Myocyte (in vitro differentiated cells): ENCODE measurements around the gene IRF2. TPM values are rescaled to one million over a fixed set of nuclear protein-coding genes. Genes with fewer than 3 reads are reported as not detected.
A peak's percentile ranks its signal among the peaks of the same experiment; 100 is the strongest.
"Not testable (repeated sequence)": the region's sequence is repeated elsewhere in the genome, so short reads cannot be mapped to it uniquely, and the experiment has no call there.

Experiments used
- DNase-seq: peaks from one replicate; pipeline ENCODE4 v3.0.0-alpha.2; 2012; ENCODE audit warnings: low read depth
- total RNA-seq: library from RNA; depleted of rRNA; stranded (reverse); fragments of >200 nt; gene quantifications from 2 replicates; pipeline ENCODE4 v1.2.3, GENCODE V29; 2014

The IRF2 gene
- total RNA-seq, 1 donor from 2014 or later: 19.1 TPM

- no peak for DNase-seq
These were observed 125.8 kb downstream of the IRF2 start for GRCh38 chr4:184348311-184349233.

GRCh38 chr4:184347251-184348239, 126.8 kb downstream of the IRF2 start:
- peak; percentile 31 for DNase-seq

DNA sequence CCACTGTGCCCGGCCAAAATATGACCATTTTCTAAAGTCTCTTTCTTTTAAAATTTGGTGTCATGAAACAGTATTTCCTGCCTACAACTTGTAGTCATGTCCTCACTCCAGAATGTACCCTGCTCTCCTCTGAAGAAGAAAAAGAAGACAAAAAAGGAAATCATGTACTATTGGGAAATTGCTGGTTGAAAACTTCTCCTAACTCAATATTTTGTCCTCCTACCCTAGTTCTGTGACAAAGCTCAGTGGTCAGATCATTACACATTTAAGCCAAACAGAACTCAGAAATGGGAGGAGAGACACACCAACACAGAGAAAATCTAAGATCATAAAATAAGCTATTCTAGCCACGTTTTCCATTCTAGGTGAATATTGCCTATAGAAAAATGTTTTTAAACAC, 127.7 kb downstream of the IRF2 start:
- no peak for DNase-seq

- not testable (repeated sequence) for DNase-seq
These were observed 128.1 kb downstream of the IRF2 start for GRCh38 chr4:184346273-184346672.

DNA sequence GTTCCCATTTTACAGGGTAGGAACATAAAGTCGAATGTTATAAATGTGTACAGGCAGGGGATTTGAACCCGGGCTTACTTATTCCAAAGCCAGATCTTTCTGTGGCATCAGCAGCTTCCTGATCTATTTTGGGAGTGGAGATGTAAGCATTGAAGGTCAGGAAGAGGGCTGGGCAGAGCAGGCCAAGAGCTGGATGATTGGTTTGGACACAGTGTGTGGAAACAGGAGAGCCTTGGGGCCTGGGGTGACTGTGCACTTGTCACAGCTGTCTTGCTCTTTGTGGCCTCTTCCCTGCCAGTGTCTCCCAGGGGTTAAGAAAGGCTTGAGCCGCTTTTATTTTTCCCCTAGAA, 128.8 kb downstream of the IRF2 start:
- DNase-seq: peak; percentile 94

DNA sequence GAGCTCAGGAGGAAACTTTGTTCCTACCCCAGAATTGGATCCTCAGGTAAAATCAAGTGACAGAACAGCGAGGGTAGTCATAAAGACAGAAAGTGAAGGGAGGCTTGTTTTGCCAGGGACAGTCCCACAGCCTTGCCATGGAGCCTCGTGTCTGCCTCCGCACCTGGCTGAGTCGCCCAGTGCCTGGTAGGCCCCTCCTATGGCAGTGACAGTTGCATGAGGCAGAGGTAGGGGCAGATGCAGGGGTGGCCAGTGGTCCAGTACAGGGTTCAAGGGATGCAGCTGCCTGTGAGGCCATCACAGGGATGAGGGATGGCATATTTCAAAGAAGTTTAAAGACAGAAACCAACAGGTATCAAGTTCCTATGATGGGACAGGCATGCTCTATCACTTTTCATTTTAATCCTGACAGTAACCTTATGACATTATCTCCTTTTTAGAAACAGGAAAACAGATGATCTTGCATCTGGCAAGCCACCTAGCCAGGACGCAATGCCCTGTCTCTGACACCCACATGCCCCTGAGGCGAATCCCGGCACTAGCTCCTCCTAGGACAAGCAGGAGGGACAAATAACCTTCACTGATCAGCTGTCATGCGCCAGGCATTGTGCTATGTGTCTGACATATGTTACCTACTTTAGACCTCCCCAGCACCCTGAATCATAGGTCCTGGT, 129.3 kb downstream of the IRF2 start:
- DNase-seq: no peak

DNA sequence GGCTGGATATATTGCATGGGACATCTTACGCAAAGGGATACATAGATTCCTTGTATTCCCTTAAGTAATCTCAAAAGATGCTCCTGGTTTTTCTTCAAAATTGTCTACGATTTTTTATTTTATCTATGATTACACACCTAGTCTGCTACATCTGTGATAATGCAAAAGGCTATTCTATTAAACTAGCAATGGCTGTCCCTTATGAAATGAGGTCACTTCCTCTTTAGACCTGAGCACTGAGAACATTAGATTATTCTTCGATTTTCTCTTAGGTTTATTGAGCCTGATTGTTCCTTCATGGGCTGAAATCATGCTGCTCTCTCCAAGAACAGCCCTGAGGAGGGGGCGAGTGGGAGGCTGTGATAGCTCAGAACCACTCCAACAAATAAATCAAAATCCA, 129.9 kb downstream of the IRF2 start:
- DNase-seq: no peak

DNA sequence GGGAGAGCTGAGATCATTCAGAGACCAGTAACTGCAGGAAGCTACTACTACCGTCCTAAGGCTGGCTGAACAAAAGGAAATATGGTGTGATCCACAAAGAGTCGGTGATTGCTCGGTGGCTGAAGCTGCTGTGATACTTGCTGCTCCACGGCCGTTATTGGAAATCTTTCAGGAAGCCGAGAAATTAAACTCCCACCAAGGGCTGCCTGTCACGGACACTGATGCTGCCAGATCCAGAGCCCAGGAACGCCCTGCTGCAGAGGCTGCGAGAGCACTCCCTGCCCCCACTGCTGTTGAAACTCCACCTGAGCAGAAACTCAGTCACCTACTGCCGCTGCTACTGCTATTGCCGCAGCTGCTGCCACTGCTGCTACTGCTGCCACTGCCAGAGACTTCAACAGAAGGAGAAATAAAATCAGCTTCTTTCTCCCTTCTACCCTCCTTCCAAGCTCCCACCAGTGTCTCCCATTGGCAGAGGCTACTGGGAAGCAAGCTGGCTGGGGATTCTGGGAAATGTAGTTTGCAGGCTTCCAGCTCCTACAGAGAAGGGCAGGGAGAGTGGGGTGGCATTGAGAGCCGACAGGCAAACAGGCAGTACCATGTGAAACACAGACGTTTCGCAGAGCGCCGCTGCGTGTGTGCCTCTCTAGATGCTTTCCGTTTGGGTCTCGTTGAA, 130.7 kb downstream of the IRF2 start:
- DNase-seq: peak; percentile 87

DNA sequence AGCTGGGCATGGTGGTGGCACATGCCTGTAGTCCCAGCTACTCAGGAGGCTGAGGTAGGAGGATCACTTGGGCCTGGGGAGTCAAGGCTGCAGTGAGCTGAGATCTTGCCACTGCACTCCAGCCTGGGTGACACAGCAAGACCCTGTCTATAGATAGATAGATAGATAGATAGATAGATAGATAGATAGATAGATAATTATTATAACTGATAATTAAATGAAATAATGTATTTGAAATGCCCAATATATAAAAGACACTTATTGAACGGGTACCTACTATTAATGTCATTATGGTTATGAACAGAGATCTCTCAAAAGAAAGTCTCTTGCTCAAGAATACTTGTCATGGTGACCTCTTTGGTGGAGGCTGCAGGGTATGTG, 131.5 kb downstream of the IRF2 start:
- DNase-seq: not testable (repeated sequence)

- no peak for DNase-seq
These were observed 132.0 kb downstream of the IRF2 start for GRCh38 chr4:184342167-184342856.

DNA sequence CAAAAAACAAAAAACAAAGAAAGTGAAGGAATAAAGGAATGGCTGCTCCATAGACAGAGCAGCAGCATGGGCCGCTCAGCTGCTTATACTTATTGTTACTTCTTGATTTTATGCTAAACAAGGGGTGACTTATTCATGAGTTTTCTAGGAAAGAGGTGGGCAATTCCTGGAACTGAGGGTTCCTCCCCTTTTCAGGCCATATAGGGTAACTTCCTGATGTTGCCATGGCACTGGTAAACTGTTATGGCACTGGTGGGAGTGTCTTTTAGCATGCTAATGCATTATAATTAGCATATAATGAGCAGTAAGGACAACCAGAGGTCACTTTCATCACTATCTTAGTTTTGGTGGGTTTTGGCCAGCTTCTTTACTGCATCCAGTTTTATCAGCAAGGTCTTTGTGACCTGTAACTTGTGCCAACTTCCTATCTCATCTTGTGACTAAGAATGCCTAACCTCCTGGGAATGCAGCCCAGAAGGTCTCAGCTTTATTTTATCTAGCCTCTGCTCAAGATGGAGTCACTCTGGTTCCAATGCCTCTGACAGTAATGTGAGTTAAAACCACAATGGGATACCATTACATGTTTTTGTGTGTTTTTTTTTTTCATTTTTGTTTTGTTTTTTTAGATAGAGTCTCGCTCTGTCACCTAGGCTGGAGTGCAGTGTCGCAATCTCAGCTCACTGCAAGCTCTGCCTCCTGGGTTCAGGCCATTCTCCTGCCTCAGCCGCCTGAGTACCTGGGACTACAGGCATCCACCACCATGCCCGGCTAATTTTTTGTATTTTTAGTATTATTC, 134.8 kb downstream of the IRF2 start:
- DNase-seq: not testable (repeated sequence)

DNA sequence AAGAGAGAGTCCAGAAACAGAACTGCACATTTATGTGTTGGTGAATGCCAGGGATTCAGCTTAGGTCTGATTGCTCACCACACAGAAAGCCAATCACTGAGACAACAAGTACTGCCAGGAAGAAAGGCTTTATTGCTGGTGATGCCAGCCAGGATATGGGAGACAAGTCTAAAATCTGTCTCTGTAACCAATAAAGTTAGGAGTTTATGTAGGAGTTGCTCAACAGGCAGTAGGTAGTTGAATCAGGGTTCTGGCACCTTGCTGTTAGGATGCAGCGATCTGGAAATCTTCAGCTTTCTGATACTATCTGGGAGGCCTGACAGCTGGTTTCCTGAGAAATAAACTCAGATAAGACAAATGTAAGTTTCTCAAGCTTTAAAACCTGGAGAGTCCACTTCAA, 136.4 kb downstream of the IRF2 start:
- DNase-seq: no peak

Other genes starting within 250 kb of the IRF2 start
- gene CASP3, start 174.9 kb upstream of the IRF2 start, total RNA-seq: 106 and 122 TPM in 2 replicates
- 17.6 and 22.5 TPM in 2 replicates for gene PRIMPOL, start 175.2 kb upstream of the IRF2 start, total RNA-seq